ENCODE results near the gene HOTAIR.

The HOTAIR gene

DNA sequence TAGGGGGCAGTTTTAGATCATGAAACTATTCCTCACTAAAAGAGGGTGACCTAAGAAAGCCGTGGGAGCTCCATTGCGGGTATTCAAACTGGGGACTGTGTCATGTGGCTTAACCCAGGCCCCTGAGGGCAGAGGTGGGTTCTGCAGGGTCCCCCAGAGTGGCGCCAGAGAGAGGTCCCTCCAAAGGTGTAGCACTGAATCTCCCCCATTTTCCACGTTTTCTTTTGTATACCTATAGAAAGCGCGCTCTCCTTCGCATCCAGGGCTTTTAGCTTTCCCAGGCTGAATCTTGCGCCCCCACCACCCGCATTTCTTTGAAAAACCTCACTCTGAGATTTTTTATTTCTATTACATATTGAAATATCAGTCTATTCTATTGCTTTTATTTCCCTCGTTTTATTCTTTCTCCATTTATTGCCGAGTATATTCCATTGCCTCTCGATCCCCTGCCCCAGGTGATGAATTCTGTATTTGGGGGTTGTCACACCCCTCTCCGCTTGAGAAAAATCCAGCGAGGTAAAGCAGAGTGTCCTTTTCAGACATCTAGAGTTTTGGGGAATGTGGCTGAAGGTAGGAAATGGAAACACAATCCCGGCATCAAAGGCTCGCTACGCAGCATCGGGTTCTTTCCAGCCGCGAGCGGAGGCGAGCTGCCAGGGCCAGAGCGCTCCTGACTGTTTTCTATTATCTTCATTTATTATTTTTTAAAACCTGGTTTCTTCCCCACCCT is 37.0 kb downstream of the HOTAIR start:
- Mint-ChIP-seq H3K27me3 (ENCODE audit: low read depth) (peaks cover 94% of the 10 kb centered on the region), H3K27ac (peak overlapping the region; percentile 54), H3K4me3 (no peak overlapping the region), H3K4me1 (ENCODE audit: low read depth) (no peaks in the 10 kb centered on the region), H3K9me3 (no peaks in the 10 kb centered on the region), H3K36me3 (ENCODE audit: low read depth) (no peaks in the 10 kb centered on the region)

DNA sequence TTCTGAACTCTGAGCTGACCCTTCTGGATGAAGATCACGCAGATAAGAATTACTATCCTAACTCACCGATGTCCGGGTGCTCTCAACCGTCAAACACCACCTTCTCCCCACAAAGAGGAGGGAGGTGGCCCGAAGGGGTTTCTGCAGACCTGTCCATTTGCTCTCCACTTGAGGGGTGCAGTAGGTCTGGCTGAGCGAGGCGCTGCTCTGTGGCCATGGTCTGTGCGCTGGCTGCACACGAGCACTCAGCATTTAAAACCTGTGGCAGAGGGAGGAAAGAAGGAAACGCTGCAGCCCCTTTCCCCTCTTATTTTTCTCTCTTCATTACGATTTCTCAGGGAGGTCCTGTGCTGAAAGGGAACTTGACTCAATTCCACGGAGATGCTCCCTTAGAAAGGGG is 37.7 kb downstream of the HOTAIR start:
- Mint-ChIP-seq H3K4me3 (no peak overlapping the region), H3K4me1 (ENCODE audit: low read depth) (no peaks in the 10 kb centered on the region), H3K9me3 (no peaks in the 10 kb centered on the region), H3K36me3 (ENCODE audit: low read depth) (no peaks in the 10 kb centered on the region), H3K27ac (peak overlapping the region; percentile 54), H3K27me3 (ENCODE audit: low read depth) (peaks cover 94% of the 10 kb centered on the region)

DNA sequence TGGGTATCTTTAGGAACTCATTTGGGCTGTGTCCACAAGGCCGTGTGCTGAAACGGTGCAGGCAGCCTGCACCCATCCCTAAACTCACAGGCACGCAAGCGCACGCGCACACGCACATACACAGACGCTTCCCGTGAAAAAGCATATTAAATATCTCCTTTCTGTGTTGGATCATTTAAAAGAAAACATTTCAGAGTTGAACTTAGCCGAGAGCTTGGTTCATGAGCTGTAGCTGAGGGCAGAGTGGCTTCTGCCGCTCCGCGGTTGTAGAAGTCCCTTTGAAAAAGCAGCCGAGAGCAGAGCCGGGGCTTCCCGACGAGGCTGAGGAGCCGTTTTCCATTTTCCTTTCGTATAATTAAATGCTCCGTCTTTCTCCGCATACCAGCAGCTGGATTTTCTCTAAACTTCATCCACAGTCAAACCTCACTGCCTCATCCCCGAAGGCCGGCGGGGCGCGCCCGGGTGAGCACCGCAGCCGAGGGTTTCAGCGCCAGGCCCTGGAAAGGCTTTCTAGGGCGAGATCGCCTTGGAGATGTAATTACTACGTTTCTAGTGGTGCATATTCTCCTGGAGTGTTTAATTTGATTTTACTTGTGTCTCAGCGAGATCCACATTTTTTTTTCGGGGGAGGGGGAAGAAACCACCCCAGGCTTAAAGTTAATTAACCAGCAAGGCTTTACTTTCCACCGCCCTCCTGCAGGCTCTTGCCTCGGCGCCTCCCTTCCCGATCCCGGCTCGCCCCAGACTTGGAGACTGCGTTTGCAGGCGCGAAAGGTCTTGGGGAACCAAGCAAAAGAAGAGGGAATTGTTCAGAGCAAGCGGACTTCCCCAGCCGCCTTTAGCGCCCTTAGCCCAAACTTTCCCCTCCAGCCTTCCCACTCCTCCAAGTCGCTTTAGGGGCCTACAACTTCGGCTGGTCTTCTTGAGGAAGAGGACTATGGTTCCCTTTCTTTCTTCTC is 39.1 kb downstream of the HOTAIR start:
- H3K4me1 Mint-ChIP-seq (ENCODE audit: low read depth): no peaks in the 10 kb centered on the region
- H3K27me3 Mint-ChIP-seq (ENCODE audit: low read depth): peaks cover 94% of the 10 kb centered on the region
- H3K27ac Mint-ChIP-seq: peak overlapping the region; percentile 2
- no peaks in the 10 kb centered on the region for H3K9me3 Mint-ChIP-seq
- no peaks in the 10 kb centered on the region for H3K36me3 Mint-ChIP-seq (ENCODE audit: low read depth)
- no peak overlapping the region for H3K4me3 Mint-ChIP-seq

GRCh38 chr12:53932915-53933314 is 41.8 kb downstream of the HOTAIR start:
- Mint-ChIP-seq H3K36me3 (ENCODE audit: low read depth) (no peaks in the 10 kb centered on the region), H3K4me3 (no peak overlapping the region), H3K27me3 (ENCODE audit: low read depth) (peaks cover 98% of the 10 kb centered on the region)

DNA sequence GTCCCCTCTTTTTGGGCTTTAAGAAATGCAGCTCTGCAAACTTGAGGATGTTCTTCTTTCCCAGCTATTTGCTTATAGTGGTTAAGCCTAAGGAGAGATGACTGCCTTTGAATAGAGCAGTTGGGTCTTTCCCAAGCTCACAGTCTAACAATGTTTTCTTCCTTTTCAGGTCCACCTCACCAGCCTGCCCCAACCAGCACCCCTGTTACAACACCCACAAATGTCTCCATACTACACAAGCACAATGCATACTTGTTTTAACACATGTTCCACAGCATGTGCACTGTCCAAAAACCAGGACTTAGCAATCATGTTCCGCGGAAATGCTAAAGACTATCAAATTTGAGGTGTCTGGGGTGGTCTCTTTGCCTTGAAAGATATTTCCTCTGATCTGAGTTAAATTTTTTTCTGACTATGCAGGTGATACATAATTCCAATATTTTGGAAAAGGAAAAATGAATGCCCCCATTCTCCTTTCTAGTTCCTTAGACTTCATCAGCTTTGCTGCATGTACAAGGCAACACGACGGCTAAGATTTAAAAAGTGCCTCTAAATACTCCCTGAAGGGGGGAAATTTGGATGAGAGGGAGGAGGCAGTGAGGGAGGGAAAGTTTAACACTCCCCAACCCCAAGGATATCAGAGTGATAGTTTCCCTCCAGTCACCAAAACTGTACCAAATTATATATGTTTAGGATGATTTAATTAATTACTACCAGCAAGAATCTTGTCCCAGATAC is 42.7 kb downstream of the HOTAIR start:
- Mint-ChIP-seq H3K9me3 (peaks cover 3% of the 10 kb centered on the region), H3K4me1 (ENCODE audit: low read depth) (no peaks in the 10 kb centered on the region), H3K36me3 (ENCODE audit: low read depth) (no peaks in the 10 kb centered on the region), H3K27ac (no peak overlapping the region), H3K27me3 (ENCODE audit: low read depth) (peaks cover 98% of the 10 kb centered on the region), H3K4me3 (no peak overlapping the region)

More at GRCh38 chr12:53932915-53933314, 41.8 kb downstream of the HOTAIR start:
- no peak overlapping the region for H3K27ac Mint-ChIP-seq
- no peaks in the 10 kb centered on the region for H3K4me1 Mint-ChIP-seq (ENCODE audit: low read depth)
- H3K9me3 Mint-ChIP-seq: peaks cover 3% of the 10 kb centered on the region

GRCh38 chr12:53930591-53931255 is 44.0 kb downstream of the HOTAIR start:
- Mint-ChIP-seq H3K4me3 (no peak overlapping the region), H3K9me3 (peaks cover 3% of the 10 kb centered on the region), H3K27me3 (ENCODE audit: low read depth) (peaks cover 98% of the 10 kb centered on the region), H3K36me3 (ENCODE audit: low read depth) (no peaks in the 10 kb centered on the region), H3K4me1 (ENCODE audit: low read depth) (no peaks in the 10 kb centered on the region), H3K27ac (no peak overlapping the region)

GRCh38 chr12:53929527-53929926 is 45.2 kb downstream of the HOTAIR start:
- Mint-ChIP-seq H3K4me3 (no peak overlapping the region), H3K4me1 (ENCODE audit: low read depth) (no peaks in the 10 kb centered on the region), H3K9me3 (peaks cover 3% of the 10 kb centered on the region), H3K27me3 (ENCODE audit: low read depth) (peaks cover 98% of the 10 kb centered on the region), H3K36me3 (ENCODE audit: low read depth) (no peaks in the 10 kb centered on the region), H3K27ac (no peak overlapping the region)

DNA sequence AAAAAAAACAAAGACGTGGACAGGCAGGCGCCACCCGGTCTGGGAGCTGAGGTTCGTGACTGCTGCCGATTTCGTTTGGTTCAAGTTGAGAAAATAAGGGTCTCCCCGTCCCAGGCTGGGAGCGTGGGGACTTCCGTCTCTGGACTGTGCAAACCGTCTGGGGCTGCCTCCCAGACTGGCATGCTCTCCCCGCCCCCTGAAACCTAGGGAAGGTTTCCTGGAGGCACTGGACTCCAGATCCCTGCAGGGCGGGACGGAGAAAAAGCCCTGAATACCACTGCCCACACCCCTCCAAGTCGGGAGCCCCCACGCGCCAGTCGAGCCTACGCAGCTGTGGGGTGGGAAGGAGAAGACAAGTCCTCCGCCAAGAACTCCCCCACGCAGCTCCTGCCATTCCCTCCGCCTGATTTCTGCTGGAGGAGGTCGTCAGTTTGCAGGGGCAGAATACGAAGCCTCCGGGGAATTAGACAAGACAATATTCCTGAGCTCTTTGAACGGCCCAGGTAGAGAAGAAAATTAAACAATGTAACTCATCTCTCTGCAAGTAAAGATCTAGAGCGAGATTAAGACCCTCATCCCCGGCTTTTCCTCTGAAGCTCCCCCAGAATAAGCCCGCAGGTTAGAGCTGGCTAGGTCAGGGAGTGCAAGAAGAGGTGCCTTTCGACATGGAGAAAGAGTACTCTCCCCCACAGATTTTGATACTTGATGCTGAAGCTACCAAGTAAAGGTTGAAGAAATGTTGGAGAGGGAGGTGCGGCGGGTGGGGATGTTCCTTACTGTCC is 46.5 kb downstream of the HOTAIR start:
- H3K27ac Mint-ChIP-seq: no peak overlapping the region
- H3K4me3 Mint-ChIP-seq: no peak overlapping the region
- H3K9me3 Mint-ChIP-seq: peaks cover 3% of the 10 kb centered on the region
- H3K36me3 Mint-ChIP-seq (ENCODE audit: low read depth): no peaks in the 10 kb centered on the region
- no peaks in the 10 kb centered on the region for H3K4me1 Mint-ChIP-seq (ENCODE audit: low read depth)
- peaks cover 98% of the 10 kb centered on the region for H3K27me3 Mint-ChIP-seq (ENCODE audit: low read depth)

GRCh38 chr12:53927220-53928029 is 47.3 kb downstream of the HOTAIR start:
- Mint-ChIP-seq H3K9me3 (peaks cover 3% of the 10 kb centered on the region), H3K36me3 (ENCODE audit: low read depth) (no peaks in the 10 kb centered on the region), H3K4me1 (ENCODE audit: low read depth) (no peaks in the 10 kb centered on the region), H3K27ac (no peak overlapping the region), H3K4me3 (no peak overlapping the region), H3K27me3 (ENCODE audit: low read depth) (peaks cover 96% of the 10 kb centered on the region)

- H3K9me3 Mint-ChIP-seq: peaks cover 3% of the 10 kb centered on the region
- H3K36me3 Mint-ChIP-seq (ENCODE audit: low read depth): no peaks in the 10 kb centered on the region
- H3K4me1 Mint-ChIP-seq (ENCODE audit: low read depth): no peaks in the 10 kb centered on the region
- H3K4me3 Mint-ChIP-seq: no peak overlapping the region
- H3K27ac Mint-ChIP-seq: no peak overlapping the region
- H3K27me3 Mint-ChIP-seq (ENCODE audit: low read depth): peaks cover 95% of the 10 kb centered on the region
Observed at GRCh38 chr12:53924521-53925405, 50.0 kb downstream of the HOTAIR start.

- Mint-ChIP-seq H3K4me1 (ENCODE audit: low read depth) (no peaks in the 10 kb centered on the region), H3K36me3 (ENCODE audit: low read depth) (no peaks in the 10 kb centered on the region), H3K27me3 (ENCODE audit: low read depth) (peaks cover 69% of the 10 kb centered on the region), H3K4me3 (no peak overlapping the region), H3K9me3 (no peaks in the 10 kb centered on the region), H3K27ac (no peak overlapping the region)
Observed at GRCh38 chr12:53916788-53917655, 57.7 kb downstream of the HOTAIR start.

All from T-helper 1 cell treated with Interleukin-12 subunit alpha and Interleukin-12 subunit beta and Interleukin-4 antibody, amounts not matched to agents 30 μg/mL and 1 μg/mL, for 36 hours (primary cell).